ENCODE results near the gene LYRM7.

Gene LYRM7

DNA sequence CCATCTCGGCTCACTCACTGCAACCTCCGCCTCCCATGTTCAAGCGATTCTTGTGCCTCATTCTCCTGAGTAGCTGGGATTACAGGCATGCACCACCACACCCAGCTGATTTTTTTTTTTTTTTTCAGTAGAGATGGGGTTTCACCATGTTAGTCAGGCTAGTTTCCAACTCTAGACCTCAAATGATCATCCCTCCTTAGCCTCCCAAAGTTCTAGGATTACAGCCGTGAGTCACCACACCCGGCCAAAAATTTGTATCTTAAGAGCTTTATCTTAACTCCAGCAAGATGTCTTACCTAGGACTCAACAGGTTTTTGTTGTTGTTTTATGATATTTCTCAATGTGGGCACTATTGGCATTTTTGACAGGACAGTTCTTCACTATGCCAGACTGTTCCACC lies 27.9 kb downstream of the LYRM7 start:
- H3K36me3 ChIP-seq = no peaks in the 10 kb centered on the region; the same call in 1 of the 2 replicates
- no peak for DNase-seq
- TF ChIP-seq, protein P1, sequence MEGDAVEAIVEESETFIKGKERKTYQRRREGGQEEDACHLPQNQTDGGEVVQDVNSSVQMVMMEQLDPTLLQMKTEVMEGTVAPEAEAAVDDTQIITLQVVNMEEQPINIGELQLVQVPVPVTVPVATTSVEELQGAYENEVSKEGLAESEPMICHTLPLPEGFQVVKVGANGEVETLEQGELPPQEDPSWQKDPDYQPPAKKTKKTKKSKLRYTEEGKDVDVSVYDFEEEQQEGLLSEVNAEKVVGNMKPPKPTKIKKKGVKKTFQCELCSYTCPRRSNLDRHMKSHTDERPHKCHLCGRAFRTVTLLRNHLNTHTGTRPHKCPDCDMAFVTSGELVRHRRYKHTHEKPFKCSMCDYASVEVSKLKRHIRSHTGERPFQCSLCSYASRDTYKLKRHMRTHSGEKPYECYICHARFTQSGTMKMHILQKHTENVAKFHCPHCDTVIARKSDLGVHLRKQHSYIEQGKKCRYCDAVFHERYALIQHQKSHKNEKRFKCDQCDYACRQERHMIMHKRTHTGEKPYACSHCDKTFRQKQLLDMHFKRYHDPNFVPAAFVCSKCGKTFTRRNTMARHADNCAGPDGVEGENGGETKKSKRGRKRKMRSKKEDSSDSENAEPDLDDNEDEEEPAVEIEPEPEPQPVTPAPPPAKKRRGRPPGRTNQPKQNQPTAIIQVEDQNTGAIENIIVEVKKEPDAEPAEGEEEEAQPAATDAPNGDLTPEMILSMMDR (IDR thresholded peaks at IDR 0.05; ENCODE audit: low read depth, low read length) = no peak
- no peaks in the 10 kb centered on the region for H3K27me3 ChIP-seq
- H3K4me1 ChIP-seq = no peaks in the 10 kb centered on the region
- H3K4me3 ChIP-seq (ENCODE audit: low read depth, low read length) = no peak overlapping the region
- H3K9me3 ChIP-seq = no peaks in the 10 kb centered on the region

DNA sequence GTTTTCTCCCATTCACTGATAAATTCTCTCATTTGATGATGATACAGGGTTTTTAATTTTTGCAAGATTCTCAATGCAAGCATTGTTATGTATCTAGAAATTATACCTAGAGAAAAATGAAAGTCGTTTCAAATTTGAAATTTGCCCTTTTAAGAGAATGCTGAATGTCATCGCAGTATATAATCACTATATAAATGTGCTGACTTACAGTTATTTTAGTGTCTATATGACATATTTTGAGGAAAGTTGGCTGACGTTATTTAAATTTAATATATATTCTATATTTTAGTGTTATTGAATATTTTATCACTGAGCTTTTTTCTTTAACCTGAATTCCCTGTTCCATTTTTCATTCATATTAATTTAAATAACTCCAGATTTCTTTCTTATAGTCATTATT lies 29.8 kb downstream of the LYRM7 start:
- no peaks in the 10 kb centered on the region for H3K9me3 ChIP-seq
- H3K4me3 ChIP-seq (ENCODE audit: low read depth, low read length) = no peak overlapping the region
- H3K36me3 ChIP-seq = no peaks in the 10 kb centered on the region; the same call in 1 of the 2 replicates

DNA sequence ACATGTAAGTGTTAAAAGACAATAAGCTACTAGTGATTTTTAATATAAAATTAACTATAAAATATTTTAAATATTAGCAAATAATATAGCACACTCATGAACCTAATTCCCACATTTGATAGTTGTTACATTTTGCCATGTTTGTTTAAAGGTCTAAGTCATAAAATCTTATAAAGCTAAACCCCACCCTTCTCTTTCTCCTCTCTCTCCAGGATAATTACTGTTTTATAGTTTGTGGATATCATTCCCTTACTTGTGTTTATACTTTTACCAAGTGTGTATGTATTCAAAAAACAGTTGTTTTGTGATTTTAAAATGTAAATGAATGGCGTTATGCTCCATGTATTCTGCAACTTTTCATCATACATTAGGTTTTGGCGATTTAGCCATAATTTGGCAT lies 34.2 kb downstream of the LYRM7 start:
- H3K4me3 ChIP-seq (ENCODE audit: low read depth, low read length) = no peak overlapping the region
- TF ChIP-seq, protein P1 (IDR thresholded peaks at IDR 0.05; ENCODE audit: low read depth, low read length) = no peak
- no peaks in the 10 kb centered on the region for H3K4me1 ChIP-seq
- no peaks in the 10 kb centered on the region for H3K27me3 ChIP-seq
- no peak for DNase-seq
- H3K36me3 ChIP-seq = no peaks in the 10 kb centered on the region
- H3K9me3 ChIP-seq = no peaks in the 10 kb centered on the region

More for the DNA sequence above, 29.8 kb downstream of the LYRM7 start:
- no peak for DNase-seq
- no peaks in the 10 kb centered on the region for H3K4me1 ChIP-seq
- TF ChIP-seq, protein P1 (IDR thresholded peaks at IDR 0.05; ENCODE audit: low read depth, low read length) = no peak
- no peaks in the 10 kb centered on the region for H3K27me3 ChIP-seq

DNA sequence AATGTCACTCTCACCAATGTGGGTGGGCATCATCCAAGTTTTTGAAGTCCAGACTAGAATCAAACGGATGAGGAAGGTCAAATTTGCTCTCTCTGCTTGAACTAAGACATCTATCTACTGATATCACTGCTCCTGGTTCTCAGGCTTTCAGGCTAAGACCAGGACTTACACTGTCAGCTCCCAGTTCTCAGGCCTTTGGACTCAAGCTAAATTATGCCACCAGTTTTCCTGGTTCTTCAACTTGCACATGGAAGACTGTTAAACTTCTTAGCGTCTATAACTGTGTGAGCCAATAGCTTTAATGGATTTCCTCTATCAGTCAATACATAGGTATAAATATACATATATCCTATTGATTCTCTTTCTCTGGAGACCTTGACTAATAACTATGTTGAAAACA lies 35.3 kb downstream of the LYRM7 start:
- Histone ChIP-seq H3K4me3 (ENCODE audit: low read depth, low read length) (no peak overlapping the region), H3K4me1 (no peaks in the 10 kb centered on the region), H3K9me3 (no peaks in the 10 kb centered on the region), H3K36me3 (no peaks in the 10 kb centered on the region), H3K27me3 (no peaks in the 10 kb centered on the region)
- no peak for DNase-seq
- TF ChIP-seq, protein P1 (IDR thresholded peaks at IDR 0.05; ENCODE audit: low read depth, low read length) = no peak

DNA sequence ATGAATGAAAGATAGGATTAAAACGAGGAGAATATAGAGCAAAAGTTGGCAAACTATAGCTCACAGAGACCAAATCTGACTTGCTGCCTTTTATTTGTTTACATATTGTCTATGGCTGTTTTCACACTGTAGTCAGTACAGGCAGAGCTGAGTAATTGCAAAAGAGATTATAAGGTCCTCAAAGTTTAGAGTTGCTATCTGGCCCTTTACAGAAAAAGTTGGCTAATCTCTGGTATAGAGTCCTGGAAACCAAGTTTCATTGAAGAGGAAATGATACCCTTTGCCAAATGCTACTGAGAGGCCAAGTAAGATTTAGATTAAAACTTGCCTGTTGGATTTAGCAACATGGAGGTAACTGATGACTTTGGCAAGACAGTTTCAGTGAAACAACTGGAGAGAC lies 36.0 kb downstream of the LYRM7 start:
- TF ChIP-seq, protein P1 (IDR thresholded peaks at IDR 0.05; ENCODE audit: low read depth, low read length) = no peak
- H3K9me3 ChIP-seq = no peaks in the 10 kb centered on the region
- H3K4me3 ChIP-seq (ENCODE audit: low read depth, low read length) = no peak overlapping the region
- no peaks in the 10 kb centered on the region for H3K36me3 ChIP-seq
- no peak for DNase-seq
- no peaks in the 10 kb centered on the region for H3K27me3 ChIP-seq
- H3K4me1 ChIP-seq = no peaks in the 10 kb centered on the region

DNA sequence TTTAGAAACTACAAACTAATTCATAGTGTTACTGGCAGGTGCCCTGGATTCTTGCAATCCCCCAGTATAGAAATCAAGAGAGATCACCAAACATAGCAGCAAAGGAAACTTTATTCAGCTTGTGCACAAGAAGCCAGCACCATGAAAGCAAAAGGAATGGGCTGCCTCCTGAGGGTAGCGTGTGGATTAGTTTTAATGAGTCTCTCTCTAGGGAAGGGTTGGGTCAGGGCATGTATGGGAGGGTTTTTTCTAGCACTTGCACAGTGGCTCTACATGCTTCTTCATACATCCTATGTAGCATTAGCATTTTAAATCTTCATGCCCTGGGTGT lies 38.4 kb downstream of the LYRM7 start:
- Histone ChIP-seq H3K4me3 (ENCODE audit: low read depth, low read length) (no peak overlapping the region), H3K4me1 (no peaks in the 10 kb centered on the region), H3K27me3 (no peaks in the 10 kb centered on the region), H3K9me3 (no peaks in the 10 kb centered on the region), H3K36me3 (no peaks in the 10 kb centered on the region)
- no peak for DNase-seq
- TF ChIP-seq, protein P1 (IDR thresholded peaks at IDR 0.05; ENCODE audit: low read depth, low read length) = no peak

Data from BE2C (cell line).